ENCODE results near the gene HPSE2.

The HPSE2 gene

DNA sequence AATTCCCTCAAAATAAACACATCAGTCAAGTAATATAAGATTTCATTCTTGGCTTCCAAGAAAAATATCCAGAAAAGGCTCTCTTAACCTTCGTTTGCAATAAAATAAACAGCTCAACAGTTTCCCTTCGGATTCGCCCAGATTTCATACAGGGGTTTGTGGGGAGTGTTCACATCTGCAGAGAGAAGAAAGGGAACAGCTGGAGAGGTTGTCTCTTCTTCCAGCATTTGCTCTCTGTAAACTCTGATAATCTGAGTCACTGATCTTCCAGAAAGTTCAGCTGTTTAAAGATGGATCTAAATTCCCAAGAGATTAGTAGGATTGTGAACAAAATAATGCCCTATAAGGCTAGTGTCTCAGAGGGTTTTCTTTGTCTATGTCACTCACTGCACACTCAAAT is 277.9 kb downstream of the HPSE2 start:
- no peak for DNase-seq
- Histone ChIP-seq H3K9me3 (ENCODE audit: insufficient read depth, low read length, severe bottlenecking) (no peaks in the 10 kb centered on the region), H4K20me1 (ENCODE audit: insufficient read depth, low read length) (no peaks in the 10 kb centered on the region), H3K27ac (ENCODE audit: low read length) (no peak overlapping the region), H3K27me3 (ENCODE audit: insufficient read depth, low read length, poor library complexity) (no peaks in the 10 kb centered on the region), H3K4me2 (ENCODE audit: insufficient read depth, low read length) (no peak overlapping the region), H3K4me3 (ENCODE audit: low read depth in 1 of 2, low read length in 2 of 2) (no peak overlapping the region), H2AFZ (ENCODE audit: low read depth, low read length) (no peak overlapping the region), H3K36me3 (ENCODE audit: insufficient read depth, low read length) (no peaks in the 10 kb centered on the region), H3K79me2 (ENCODE audit: insufficient read depth, low read length) (no peaks in the 10 kb centered on the region), H3K9ac (ENCODE audit: low read depth, low read length) (no peak overlapping the region), H3K4me1 (ENCODE audit: insufficient read depth, low read length) (no peaks in the 10 kb centered on the region)
- no peak for TF ChIP-seq EZH2 (IDR thresholded peaks at IDR 0.05; ENCODE audit: borderline replicate concordance, low read depth, low read length, severe bottlenecking)
- TF ChIP-seq, protein P1, sequence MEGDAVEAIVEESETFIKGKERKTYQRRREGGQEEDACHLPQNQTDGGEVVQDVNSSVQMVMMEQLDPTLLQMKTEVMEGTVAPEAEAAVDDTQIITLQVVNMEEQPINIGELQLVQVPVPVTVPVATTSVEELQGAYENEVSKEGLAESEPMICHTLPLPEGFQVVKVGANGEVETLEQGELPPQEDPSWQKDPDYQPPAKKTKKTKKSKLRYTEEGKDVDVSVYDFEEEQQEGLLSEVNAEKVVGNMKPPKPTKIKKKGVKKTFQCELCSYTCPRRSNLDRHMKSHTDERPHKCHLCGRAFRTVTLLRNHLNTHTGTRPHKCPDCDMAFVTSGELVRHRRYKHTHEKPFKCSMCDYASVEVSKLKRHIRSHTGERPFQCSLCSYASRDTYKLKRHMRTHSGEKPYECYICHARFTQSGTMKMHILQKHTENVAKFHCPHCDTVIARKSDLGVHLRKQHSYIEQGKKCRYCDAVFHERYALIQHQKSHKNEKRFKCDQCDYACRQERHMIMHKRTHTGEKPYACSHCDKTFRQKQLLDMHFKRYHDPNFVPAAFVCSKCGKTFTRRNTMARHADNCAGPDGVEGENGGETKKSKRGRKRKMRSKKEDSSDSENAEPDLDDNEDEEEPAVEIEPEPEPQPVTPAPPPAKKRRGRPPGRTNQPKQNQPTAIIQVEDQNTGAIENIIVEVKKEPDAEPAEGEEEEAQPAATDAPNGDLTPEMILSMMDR (IDR thresholded peaks at IDR 0.05; ENCODE audit: borderline replicate concordance, extremely low read depth, low read length, poor library complexity, severe bottlenecking), result no peak
- no peak for ATAC-seq (ENCODE audit: insufficient read depth, low read depth)

DNA sequence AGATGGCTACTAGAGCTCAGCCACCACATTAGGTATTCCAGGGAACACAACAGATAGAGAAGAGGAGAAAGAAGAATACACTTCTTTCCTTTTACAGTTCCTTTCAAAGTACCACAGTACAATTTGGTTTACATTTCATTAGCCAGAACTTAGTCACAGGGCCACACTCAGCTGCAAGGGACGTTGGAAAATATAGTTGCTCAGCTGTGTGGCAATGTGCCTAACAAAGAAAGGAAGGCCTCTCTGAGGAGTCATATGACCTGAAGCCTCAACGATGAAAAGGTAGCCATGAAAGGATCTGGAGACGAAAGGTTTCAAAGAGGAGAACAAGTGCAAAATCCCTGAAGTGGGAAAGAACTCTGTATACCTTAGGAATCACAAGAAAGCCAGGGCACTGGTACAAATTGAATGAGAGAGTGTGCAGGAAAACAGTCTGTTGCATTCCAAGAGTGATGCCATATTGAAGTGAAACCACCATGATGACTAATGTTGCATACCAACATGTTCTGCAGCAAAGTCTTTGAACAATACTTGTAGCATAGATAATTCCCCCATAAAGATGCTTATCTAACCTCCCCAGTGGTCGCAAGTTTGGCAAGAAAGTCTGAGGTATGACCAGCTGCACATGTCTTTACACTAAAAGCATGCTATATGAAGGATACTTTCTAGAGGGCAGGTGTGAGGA is 278.9 kb downstream of the HPSE2 start:
- Histone ChIP-seq H3K4me1 (ENCODE audit: insufficient read depth, low read length) (no peaks in the 10 kb centered on the region), H3K27me3 (ENCODE audit: insufficient read depth, low read length, poor library complexity) (no peaks in the 10 kb centered on the region), H3K4me2 (ENCODE audit: insufficient read depth, low read length) (no peak overlapping the region), H3K4me3 (ENCODE audit: low read depth in 1 of 2, low read length in 2 of 2) (no peak overlapping the region), H3K9me3 (ENCODE audit: insufficient read depth, low read length, severe bottlenecking) (no peaks in the 10 kb centered on the region), H3K9ac (ENCODE audit: low read depth, low read length) (no peak overlapping the region), H3K27ac (ENCODE audit: low read length) (no peak overlapping the region), H2AFZ (ENCODE audit: low read depth, low read length) (no peak overlapping the region), H3K79me2 (ENCODE audit: insufficient read depth, low read length) (no peaks in the 10 kb centered on the region), H4K20me1 (ENCODE audit: insufficient read depth, low read length) (no peaks in the 10 kb centered on the region), H3K36me3 (ENCODE audit: insufficient read depth, low read length) (no peaks in the 10 kb centered on the region)
- TF ChIP-seq, protein P1 (IDR thresholded peaks at IDR 0.05; ENCODE audit: borderline replicate concordance, extremely low read depth, low read length, poor library complexity, severe bottlenecking), result no peak
- no peak for TF ChIP-seq EZH2 (IDR thresholded peaks at IDR 0.05; ENCODE audit: borderline replicate concordance, low read depth, low read length, severe bottlenecking)
- DNase-seq, result no peak
- no peak for ATAC-seq (ENCODE audit: insufficient read depth, low read depth)

DNA sequence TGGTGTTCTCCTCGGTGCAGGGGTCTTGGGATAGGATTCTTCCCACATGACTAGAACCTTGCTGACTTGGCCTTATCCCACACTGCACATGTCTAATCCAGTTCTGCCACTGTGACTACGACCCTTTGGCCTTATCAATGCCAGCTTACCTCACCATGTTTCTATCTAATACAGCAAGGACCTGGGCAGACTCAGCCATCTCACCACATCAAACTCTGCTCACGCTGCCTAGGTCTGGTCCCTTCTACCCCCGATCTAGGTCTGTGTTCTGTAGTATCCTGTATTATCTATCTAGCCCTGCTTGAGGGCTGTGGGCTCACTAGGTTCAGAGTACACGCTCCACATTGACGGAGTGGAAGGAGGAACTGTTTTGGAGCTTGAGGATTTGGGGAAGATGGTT is 282.4 kb downstream of the HPSE2 start:
- Histone ChIP-seq H3K9ac (ENCODE audit: low read depth, low read length) (no peak overlapping the region), H3K4me2 (ENCODE audit: insufficient read depth, low read length) (no peak overlapping the region), H3K79me2 (ENCODE audit: insufficient read depth, low read length) (no peaks in the 10 kb centered on the region), H3K9me3 (ENCODE audit: insufficient read depth, low read length, severe bottlenecking) (no peaks in the 10 kb centered on the region), H3K27ac (ENCODE audit: low read length) (no peak overlapping the region), H3K4me1 (ENCODE audit: insufficient read depth, low read length) (no peaks in the 10 kb centered on the region), H2AFZ (ENCODE audit: low read depth, low read length) (no peak overlapping the region), H3K4me3 (ENCODE audit: low read depth in 1 of 2, low read length in 2 of 2) (no peak overlapping the region), H4K20me1 (ENCODE audit: insufficient read depth, low read length) (no peaks in the 10 kb centered on the region), H3K36me3 (ENCODE audit: insufficient read depth, low read length) (no peaks in the 10 kb centered on the region), H3K27me3 (ENCODE audit: insufficient read depth, low read length, poor library complexity) (no peaks in the 10 kb centered on the region)
- TF ChIP-seq, protein P1 (IDR thresholded peaks at IDR 0.05; ENCODE audit: borderline replicate concordance, extremely low read depth, low read length, poor library complexity, severe bottlenecking), result no peak
- no peak for TF ChIP-seq EZH2 (IDR thresholded peaks at IDR 0.05; ENCODE audit: borderline replicate concordance, low read depth, low read length, severe bottlenecking)
- no peak for DNase-seq
- ATAC-seq (ENCODE audit: insufficient read depth, low read depth), result no peak

Data from DND-41 (cell line).